ENCODE measurements around the gene DDA1. TPM values are rescaled to one million over a fixed set of nuclear protein-coding genes. Genes with fewer than 3 reads are reported as not detected.
"Not testable (repeated sequence)": the region's sequence is repeated elsewhere in the genome, so short reads cannot be mapped to it uniquely, and the experiment has no call there.

Gene DDA1
- total and polyA plus RNA-seq, 2 of the 13 experiments (the other 11 are each of a cell fraction or from before 2014, with no cell fraction given), result 24.5 to 26.0 TPM

DNA sequence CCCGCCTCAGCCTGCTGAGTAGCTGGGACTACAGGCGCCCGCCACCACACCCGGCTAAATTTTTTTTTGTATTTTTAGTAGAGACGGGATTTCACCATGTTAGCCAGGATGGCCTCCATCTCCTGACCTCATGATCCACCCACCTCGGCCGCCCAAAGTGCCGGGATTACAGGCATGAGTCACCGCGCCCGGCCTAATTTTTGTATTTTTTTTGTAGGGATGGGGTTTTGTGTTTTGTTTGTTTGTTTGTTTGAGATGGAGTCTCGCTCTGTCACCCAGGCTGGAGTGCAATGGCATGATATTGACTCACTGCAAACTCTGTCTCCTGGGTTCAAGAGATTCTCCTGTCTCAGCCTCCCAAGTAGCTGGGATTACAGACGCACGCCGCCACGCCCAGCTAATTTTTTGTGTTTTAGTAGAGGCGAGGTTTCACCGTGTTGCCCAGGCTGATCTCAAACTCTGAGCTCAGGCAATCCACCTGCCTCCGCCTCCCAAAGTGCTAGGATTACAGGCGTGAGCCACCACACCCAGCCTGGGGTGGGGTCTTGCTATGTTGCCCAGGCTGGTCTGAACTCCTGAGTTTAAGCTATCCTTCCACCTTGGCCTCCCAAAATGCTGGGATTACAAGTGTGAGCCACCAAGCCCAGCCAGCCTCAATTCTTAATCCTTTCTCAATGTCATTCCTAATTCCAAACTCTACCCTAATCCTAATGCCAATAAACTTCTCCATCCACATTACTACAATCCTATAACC lies 54.7 kb downstream of the DDA1 start:
- H3K4me1 ChIP-seq (ENCODE audit: insufficient read depth, low read length); CTCF ChIA-PET (ENCODE audit: low intra/inter-chr PET ratio, low total read pairs); ATAC-seq; H3K36me3 ChIP-seq (replicated peaks in 1 of 2; ENCODE audit: control insufficient read depth in 1 of 2, insufficient read depth in 2 of 2, low read length in 2 of 2); H3K27ac ChIP-seq (ENCODE audit: extremely low read length, insufficient read depth, low read length); DNase-seq (ENCODE audit: low spot score); H4K20me1 ChIP-seq (ENCODE audit: insufficient read depth, low read length); H3K4me2 ChIP-seq (ENCODE audit: low read depth, low read length); H3K9me3 ChIP-seq (ENCODE audit: low read length); intact Hi-C loops (cut with micrococcal nuclease; ENCODE audit: unreplicated experiment); POLR2A ChIA-PET; BruUV-seq (replicated peaks); H3K79me2 ChIP-seq (ENCODE audit: insufficient read depth, low read length); H3K4me3 ChIP-seq (replicated peaks in 1 of 3; ENCODE audit: insufficient read depth in 1 of 3, low read depth in 2 of 3, low read length in 3 of 3); in situ Hi-C loops (cut with HindIII; ENCODE audit: extremely low pct_ligation_motif_present, low pct_unique_long_range_greater_than_20kb); FAIRE-seq; H3K9ac ChIP-seq (ENCODE audit: insufficient read depth, low read depth, low read length); H2AFZ ChIP-seq (ENCODE audit: low read length): not testable (repeated sequence)
- H3K27me3 ChIP-seq (ENCODE audit: control insufficient read depth in 1 of 2, insufficient read depth in 2 of 2, low read length in 2 of 2), result peaks cover 0 to 12% of the 10 kb centered on the region in 2 experiments; a peak in 3 of 5 replicates
- 50% methylated on average over 20 of the region's 20 CpGs for WGBS (ENCODE audit: low lambda C conversion rate)
- peak; percentile 37; the same call in 1 of the 2 replicates for TF ChIP-seq ZNF121 (CRISPR knock-in tag; IDR thresholded peaks at IDR 0.05)

DNA sequence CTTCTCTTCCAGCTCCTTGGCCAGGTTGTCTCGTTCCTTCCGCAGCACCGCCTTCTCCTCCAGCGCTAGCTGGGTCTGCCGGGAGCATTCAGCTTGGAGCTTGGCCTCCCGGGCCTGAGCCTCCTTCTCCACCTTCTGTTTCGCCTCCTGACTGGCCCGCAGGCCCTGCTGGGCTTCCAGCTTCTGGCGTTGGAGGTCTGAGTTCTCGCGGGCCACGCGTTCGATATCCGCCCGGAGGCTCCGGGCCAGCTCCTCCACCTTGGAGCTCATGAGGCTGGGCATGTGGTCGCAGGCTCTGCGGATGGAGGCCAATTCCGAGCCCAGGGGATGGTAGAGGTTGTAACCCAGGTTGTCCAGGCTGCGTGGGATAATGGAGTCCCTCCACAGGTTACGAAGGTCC lies 56.0 kb downstream of the DDA1 start:
- ATAC-seq (no peak), FAIRE-seq (no peak), DNase-seq (ENCODE audit: low spot score) (no peak)
- Histone ChIP-seq H3K27me3 (ENCODE audit: control insufficient read depth in 1 of 2, insufficient read depth in 2 of 2, low read length in 2 of 2) (peaks cover 0 to 12% of the 10 kb centered on the region in 2 experiments; a peak in 3 of 5 replicates), H3K9me3 (ENCODE audit: low read length) (no peaks in the 10 kb centered on the region), H3K79me2 (ENCODE audit: insufficient read depth, low read length) (no peaks in the 10 kb centered on the region), H3K4me3 (replicated peaks in 1 of 3; ENCODE audit: insufficient read depth in 1 of 3, low read depth in 2 of 3, low read length in 3 of 3) (no peak overlapping the region), H3K36me3 (replicated peaks in 1 of 2; ENCODE audit: control insufficient read depth in 1 of 2, insufficient read depth in 2 of 2, low read length in 2 of 2) (no peaks in the 10 kb centered on the region), H3K4me2 (ENCODE audit: low read depth, low read length) (no peak overlapping the region), H4K20me1 (ENCODE audit: insufficient read depth, low read length) (no peaks in the 10 kb centered on the region), H2AFZ (ENCODE audit: low read length) (no peak overlapping the region), H3K27ac (ENCODE audit: extremely low read length, insufficient read depth, low read length) (no peak overlapping the region), H3K9ac (ENCODE audit: insufficient read depth, low read depth, low read length) (no peak overlapping the region), H3K4me1 (ENCODE audit: insufficient read depth, low read length) (no peaks in the 10 kb centered on the region)
- POLR2A ChIA-PET, result no interaction called here
- intact Hi-C loops (cut with micrococcal nuclease; ENCODE audit: unreplicated experiment) (no loop called here), in situ Hi-C loops (cut with HindIII; ENCODE audit: extremely low pct_ligation_motif_present, low pct_unique_long_range_greater_than_20kb) (no loop called here)
- WGBS (ENCODE audit: low lambda C conversion rate), result 72% methylated on average over 16 of the region's 22 CpGs
- BruUV-seq (replicated peaks), result no TSS peak
- CTCF ChIA-PET (ENCODE audit: low intra/inter-chr PET ratio, low total read pairs), result no interaction called here
- TF ChIP-seq GPN1 (CRISPR knock-in tag; IDR thresholded peaks at IDR 0.05; ENCODE audit: borderline replicate concordance), result no peak
- no peak for TF ChIP-seq SOX13 (IDR thresholded peaks at IDR 0.05)
- TF ChIP-seq SOX13 (CRISPR knock-in tag; conservative IDR thresholded peaks at IDR 0.05 in 1 of 2, IDR thresholded peaks at IDR 0.05 in 1 of 2), result no peak
- no peak for TF ChIP-seq KDM5A (IDR thresholded peaks at IDR 0.05; ENCODE audit: borderline replicate concordance, low read length)
- no peak for TF ChIP-seq ZNF746 (CRISPR knock-in tag; IDR thresholded peaks at IDR 0.05)
- TF ChIP-seq, protein P1, sequence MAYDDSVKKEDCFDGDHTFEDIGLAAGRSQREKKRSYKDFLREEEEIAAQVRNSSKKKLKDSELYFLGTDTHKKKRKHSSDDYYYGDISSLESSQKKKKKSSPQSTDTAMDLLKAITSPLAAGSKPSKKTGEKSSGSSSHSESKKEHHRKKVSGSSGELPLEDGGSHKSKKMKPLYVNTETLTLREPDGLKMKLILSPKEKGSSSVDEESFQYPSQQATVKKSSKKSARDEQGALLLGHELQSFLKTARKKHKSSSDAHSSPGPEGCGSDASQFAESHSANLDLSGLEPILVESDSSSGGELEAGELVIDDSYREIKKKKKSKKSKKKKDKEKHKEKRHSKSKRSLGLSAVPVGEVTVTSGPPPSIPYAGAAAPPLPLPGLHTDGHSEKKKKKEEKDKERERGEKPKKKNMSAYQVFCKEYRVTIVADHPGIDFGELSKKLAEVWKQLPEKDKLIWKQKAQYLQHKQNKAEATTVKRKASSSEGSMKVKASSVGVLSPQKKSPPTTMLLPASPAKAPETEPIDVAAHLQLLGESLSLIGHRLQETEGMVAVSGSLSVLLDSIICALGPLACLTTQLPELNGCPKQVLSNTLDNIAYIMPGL (CRISPR knock-in tag; IDR thresholded peaks at IDR 0.05; ENCODE audit: borderline replicate concordance in 1 of 2, low read depth in 1 of 2), result no peak
- TF ChIP-seq ZNF10 (CRISPR knock-in tag; IDR thresholded peaks at IDR 0.05; ENCODE audit: borderline replicate concordance, low read depth), result no peak
- no peak for TF ChIP-seq RNF2 (conservative IDR thresholded peaks at IDR 0.05; ENCODE audit: low read depth)
- TF ChIP-seq, protein P2, sequence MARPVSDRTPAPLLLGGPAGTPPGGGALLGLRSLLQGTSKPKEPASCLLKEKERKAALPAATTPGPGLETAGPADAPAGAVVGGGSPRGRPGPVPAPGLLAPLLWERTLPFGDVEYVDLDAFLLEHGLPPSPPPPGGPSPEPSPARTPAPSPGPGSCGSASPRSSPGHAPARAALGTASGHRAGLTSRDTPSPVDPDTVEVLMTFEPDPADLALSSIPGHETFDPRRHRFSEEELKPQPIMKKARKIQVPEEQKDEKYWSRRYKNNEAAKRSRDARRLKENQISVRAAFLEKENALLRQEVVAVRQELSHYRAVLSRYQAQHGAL (CRISPR knock-in tag; IDR thresholded peaks at IDR 0.05; ENCODE audit: not compliant biosample characterization), result no peak
- TF ChIP-seq ZNF546 (CRISPR knock-in tag; conservative IDR thresholded peaks at IDR 0.05), result no peak
- TF ChIP-seq CAMTA2 (CRISPR knock-in tag; IDR thresholded peaks at IDR 0.05; ENCODE audit: borderline replicate concordance), result no peak
- no peak for TF ChIP-seq ZZZ3 (CRISPR knock-in tag; IDR thresholded peaks at IDR 0.05; ENCODE audit: borderline replicate concordance)
- TF ChIP-seq, protein P3, sequence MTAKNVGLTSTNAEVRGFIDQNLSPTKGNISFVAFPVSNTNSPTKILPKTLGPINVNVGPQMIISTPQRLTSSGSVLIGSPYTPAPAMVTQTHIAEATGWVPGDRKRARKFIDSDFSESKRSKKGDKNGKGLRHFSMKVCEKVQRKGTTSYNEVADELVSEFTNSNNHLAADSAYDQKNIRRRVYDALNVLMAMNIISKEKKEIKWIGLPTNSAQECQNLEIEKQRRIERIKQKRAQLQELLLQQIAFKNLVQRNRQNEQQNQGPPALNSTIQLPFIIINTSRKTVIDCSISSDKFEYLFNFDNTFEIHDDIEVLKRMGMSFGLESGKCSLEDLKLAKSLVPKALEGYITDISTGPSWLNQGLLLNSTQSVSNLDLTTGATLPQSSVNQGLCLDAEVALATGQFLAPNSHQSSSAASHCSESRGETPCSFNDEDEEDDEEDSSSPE (CRISPR knock-in tag; IDR thresholded peaks at IDR 0.05), result no peak
